GM12878 (cell line): ENCODE data around the gene ANKRD11. TPM values are rescaled to one million over a fixed set of nuclear protein-coding genes. Genes with fewer than 3 reads are reported as not detected.
A peak's percentile ranks its signal among the peaks of the same experiment; 100 is the strongest.

ENCODE experiments used
- ATAC-seq: fragments of 200-7000 bp; cut with Tn5 transposase; 3 replicates; pipeline ENCODE4 v1.9.1; 2020; ENCODE audit warnings: mild to moderate bottlenecking, moderate library complexity
- BruUV-seq: library from RNA; stranded (reverse); fragments of 400-500 nt; replicated peaks from 2 replicates; lab custom pipeline; 2021; lab: Mats Ljungman, UMichigan
- CTCF ChIA-PET: fragments of 300-600 bp; sonication (Branson Sonifier 250); formaldehyde crosslinking; extraction: SDS; loops from one replicate; lab custom pipeline; 2021; ENCODE audit warnings: inconsistent platforms; lab: Yijun Ruan, JAX
- POLR2A ChIA-PET: fragments of 350-600 bp; formaldehyde crosslinking; extraction: SDS; loops from one replicate; lab custom pipeline; 2021; ENCODE audit warnings: inconsistent platforms; lab: Charles Lee
- RAD21 ChIA-PET: fragments of 300-600 bp; sonication (Branson Sonifier 250); formaldehyde crosslinking; loops from one replicate; lab custom pipeline; 2023; ENCODE audit warnings: antibody characterized with exemption; ENCODE audit not compliant: unreplicated experiment; lab: Charles Lee
- SMC1A ChIA-PET: fragments of 300-600 bp; sonication (Branson Sonifier 250); formaldehyde crosslinking; loops from one replicate; lab custom pipeline; 2023; ENCODE audit not compliant: unreplicated experiment, uncharacterized antibody; lab: Charles Lee
- DNase-seq: peaks from one replicate; pipeline ENCODE4 v3.0.0-alpha.2; 2011; ENCODE audit warnings: low read depth, low spot score
- FAIRE-seq: peaks from 3 replicates; lab custom pipeline; 2011; peaks lifted over from hg19 to GRCh38; lab: Jason Lieb, UNC
- H2AFZ ChIP-seq: 2 replicates; pipeline ENCODE4 v1.6.0; 2011; ENCODE audit warnings: low read depth, low read length, control low read depth; ENCODE audit not compliant: control insufficient read depth
- H3K27ac ChIP-seq: 2 replicates; pipeline ENCODE4 v1.5.1; 2011; ENCODE audit warnings: control low read depth; ENCODE audit not compliant: control insufficient read depth, insufficient read depth
- H3K27me3 ChIP-seq, 2 experiments: replicated peaks in 1 of 2; 2 replicates each; pipeline versions ENCODE4 v1.6.0 to v1.6.1; 2011; ENCODE audit warnings: low read length in 1 of 2; ENCODE audit not compliant: control insufficient read depth in 2 of 2, insufficient read depth in 2 of 2
- H3K36me3 ChIP-seq, 2 experiments: 2 replicates each; pipeline ENCODE4 v1.5.1; 2011; ENCODE audit warnings: low read length in 1 of 2; ENCODE audit not compliant: control insufficient read depth in 2 of 2, insufficient read depth in 2 of 2
- H3K4me1 ChIP-seq: 2 replicates; pipeline ENCODE4 v1.6.1; 2011; ENCODE audit warnings: mild to moderate bottlenecking, low read length, moderate library complexity, mixed read lengths; ENCODE audit not compliant: control insufficient read depth, insufficient read depth
- H3K4me2 ChIP-seq: 2 replicates; pipeline ENCODE4 v1.6.0; 2011; ENCODE audit warnings: control low read depth; ENCODE audit not compliant: control insufficient read depth, insufficient read depth
- H3K4me3 ChIP-seq: fragments of 200-600 bp; sonication (generic); 2 replicates; pipeline ENCODE4 v1.5.1; 2016
- H3K79me2 ChIP-seq: 2 replicates; pipeline ENCODE4 v1.6.0; 2011; ENCODE audit warnings: low read length; ENCODE audit not compliant: control insufficient read depth, insufficient read depth
- H3K9ac ChIP-seq: 2 replicates; pipeline ENCODE4 v1.8.0; 2011; ENCODE audit warnings: low read length, control low read depth, mixed read lengths; ENCODE audit not compliant: control insufficient read depth, insufficient read depth
- H3K9me3 ChIP-seq: replicated peaks from 3 replicates; pipeline ENCODE4 v1.5.1; 2011; ENCODE audit warnings: mild to moderate bottlenecking, low read length; ENCODE audit not compliant: control insufficient read depth, insufficient read depth
- H4K20me1 ChIP-seq: 2 replicates; pipeline ENCODE4 v1.6.0; 2011; ENCODE audit not compliant: control insufficient read depth, insufficient read depth
- BMI1 ChIP-seq: fragments of 450-650 bp; IDR thresholded peaks from 2 replicates; pipeline ENCODE4 v1.6.1; 2016; ENCODE audit warnings: mild to moderate bottlenecking, moderate library complexity, borderline replicate concordance
- CBX3 ChIP-seq: fragments of 200-600 bp; sonication (generic); IDR thresholded peaks from 2 replicates; pipeline ENCODE4 v1.6.1; 2016; ENCODE audit warnings: low read depth, borderline replicate concordance
- DPF2 ChIP-seq: fragments of 450-650 bp; IDR thresholded peaks from 2 replicates; pipeline ENCODE4 v1.6.1; 2017; ENCODE audit warnings: mild to moderate bottlenecking
- FOXM1 ChIP-seq: IDR thresholded peaks from 2 replicates; pipeline ENCODE4 v1.6.1; 2012; ENCODE audit warnings: low read depth, mild to moderate bottlenecking, inconsistent platforms, low read length, moderate library complexity
- HCFC1 ChIP-seq: fragments of 150-350 bp; IDR thresholded peaks from 2 replicates; pipeline ENCODE4 v1.6.1; 2014; ENCODE audit warnings: low read length
- SMC3 ChIP-seq: IDR thresholded peaks from 2 replicates; pipeline ENCODE4 v1.6.1; 2011; ENCODE audit warnings: low read length, improper control_type of control experiment, borderline replicate concordance
- ZBTB11 ChIP-seq: fragments of 450-650 bp; formaldehyde crosslinking; IDR thresholded peaks from 2 replicates; pipeline ENCODE4 v1.5.0; 2022; ENCODE audit warnings: mild to moderate bottlenecking, missing genetic modification characterization
- WGBS: methylation state at CpG from one replicate; pipeline ENCODE4 v1.1.6; 2016; ENCODE audit warnings: low lambda C conversion rate; ENCODE audit not compliant: insufficient replicate concordance, insufficient coverage; ENCODE audit errors: missing lambda C conversion rate; 5-methylcytosine and 5-hydroxymethylcytosine counted together
- in situ Hi-C: fragments of 300-500 bp; cut with MboI; formaldehyde crosslinking; loops from 9 replicates; pipeline ENCODE4 v1.14.3; 2018; ENCODE audit warnings: mixed read lengths
- intact Hi-C: fragments of 100-400 bp; cut with micrococcal nuclease; formaldehyde crosslinking; loops from one replicate; pipeline ENCODE4 v1.14.2; 2022; ENCODE audit not compliant: unreplicated experiment
- polyA plus RNA-seq, 11 experiments: library from polyadenylated mRNA; depleted of rRNA in 4 of 11; unstranded in 6 of 11; stranded (reverse) in 5 of 11; fragments of >200 nt; fragmentation: Nextera tagmentation in 4 of 11; fragmentation: Illumina TruSeq in 1 of 11; extraction: Ambion mirVana in 4 of 11; extraction: Trizol in 1 of 11; gene quantifications; 1 replicate in 1 of 11; 2 replicates in 10 of 11; pipeline versions ENCODE4 v1.2.1 to v1.2.3, GENCODE V29; 2011 to 2016; ENCODE audit warnings: inconsistent platforms in 2 of 11, missing spikeins in 2 of 11, low read depth in 1 of 11
- total RNA-seq, 4 experiments: library from RNA; depleted of rRNA in 3 of 4; stranded (reverse); fragments of >200 nt in 3 of 4; fragmentation: Illumina TruSeq in 1 of 4; extraction: Trizol in 1 of 4; gene quantifications; 2 replicates each; pipeline versions ENCODE4 v1.2.1 to v1.2.3, GENCODE V29; 2013 to 2021
- TF ChIP-seq, protein P1 (sequence below): fragments of 450-650 bp; formaldehyde crosslinking; IDR thresholded peaks from 2 replicates; pipeline ENCODE4 v1.4.0; 2020; ENCODE audit warnings: mild to moderate bottlenecking, moderate library complexity

The ANKRD11 gene
- total and polyA plus RNA-seq, 10 of the 15 experiments (the other 5 are each of a cell fraction or from before 2014, with no cell fraction given): 5.1 to 103 (median 27.4) TPM

- Histone ChIP-seq H3K9me3 (no peaks in the 10 kb centered on the region), H2AFZ (no peak overlapping the region), H3K36me3 (peaks cover 18 to 41% of the 10 kb centered on the region in 2 experiments; a peak in 3 of 4 replicates), H3K4me1 (peaks cover 28% of the 10 kb centered on the region), H3K27ac (no peak overlapping the region), H3K4me3 (no peak overlapping the region), H3K4me2 (no peak overlapping the region), H3K9ac (no peak overlapping the region), H3K79me2 (peaks cover 78% of the 10 kb centered on the region)
- FAIRE-seq: no peak
- BruUV-seq: TSS peak; percentile 20
- no peak for DNase-seq
- RAD21 ChIA-PET: interaction anchor here (1.0 kb wide), 1 partner anchor 22 kb away, joined by 3 read pairs; no protein-coding TSS in a partner anchor
- SMC1A ChIA-PET: interaction anchor here (1.4 to 1.9 kb wide), 2 partner anchors 10 to 48 kb away, joined by 4 read pairs; no protein-coding TSS in a partner anchor
- POLR2A ChIA-PET: no interaction called here
- CTCF ChIA-PET: interaction anchor here (0.7 kb wide), 1 partner anchor 287 kb away, joined by 3 read pairs; no protein-coding TSS in a partner anchor
- TF ChIP-seq CBX3 (no peak), FOXM1 (no peak), DPF2 (no peak)
- TF ChIP-seq, all 136 proteins: peak for 0
- 96% methylated on average over 14 of the region's 14 CpGs for WGBS
- intact Hi-C loops (no loop called here), in situ Hi-C loops (no loop called here)
- Histone ChIP-seq H4K20me1 (peaks cover 13% of the 10 kb centered on the region), H3K27me3 (no peaks in the 10 kb centered on the region)
- ATAC-seq: no peak
These were observed 176.0 kb downstream of the ANKRD11 start for GRCh38 chr16:89314357-89314756.

DNA sequence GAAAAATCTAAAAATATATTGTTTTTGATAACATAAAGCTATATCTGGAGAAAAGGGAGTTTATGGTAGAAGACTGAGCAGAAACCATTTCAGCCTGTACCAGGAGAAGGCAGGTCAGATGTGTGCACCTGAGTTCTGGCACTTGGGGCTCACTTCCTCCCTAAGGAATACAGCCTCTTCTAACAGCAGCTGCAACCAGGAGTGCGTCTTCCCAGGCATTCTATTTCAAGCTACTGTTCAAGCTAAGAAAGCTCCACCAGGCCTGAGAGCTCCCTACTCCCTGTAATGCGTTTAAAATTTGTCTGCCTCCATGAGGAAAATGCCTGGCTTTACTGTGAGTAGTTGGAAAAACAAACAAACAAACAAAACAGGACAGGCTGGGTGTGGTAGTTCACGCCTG lies 176.8 kb downstream of the ANKRD11 start:
- peaks cover 78% of the 10 kb centered on the region for H3K79me2 ChIP-seq
- H3K27ac ChIP-seq: no peak overlapping the region
- RAD21 ChIA-PET: no interaction called here
- no peak for DNase-seq
- peaks cover 25% of the 10 kb centered on the region for H3K4me1 ChIP-seq
- CTCF ChIA-PET: no interaction called here
- H3K9ac ChIP-seq: no peak overlapping the region
- SMC1A ChIA-PET: interaction anchor here (1.4 to 2.0 kb wide), 3 partner anchors 10 to 49 kb away, joined by 4 to 7 read pairs (median 4); no protein-coding TSS in a partner anchor
- peaks cover 14% of the 10 kb centered on the region for H4K20me1 ChIP-seq
- H3K9me3 ChIP-seq: no peaks in the 10 kb centered on the region
- no peak for FAIRE-seq
- peaks cover 17 to 42% of the 10 kb centered on the region in 2 experiments; a peak in 3 of 4 replicates for H3K36me3 ChIP-seq
- no peak overlapping the region for H2AFZ ChIP-seq
- 92% methylated on average over 3 of the region's 3 CpGs for WGBS
- H3K4me2 ChIP-seq: no peak overlapping the region
- no TSS peak for BruUV-seq
- intact Hi-C loops: no loop called here
- ATAC-seq: no peak
- H3K4me3 ChIP-seq: no peak overlapping the region
- in situ Hi-C loops: no loop called here
- H3K27me3 ChIP-seq: no peaks in the 10 kb centered on the region
- POLR2A ChIA-PET: no interaction called here
- TF ChIP-seq HCFC1 (no peak), SMC3 (no peak), BMI1 (no peak), ZBTB11 (no peak)
- TF ChIP-seq, protein P1, sequence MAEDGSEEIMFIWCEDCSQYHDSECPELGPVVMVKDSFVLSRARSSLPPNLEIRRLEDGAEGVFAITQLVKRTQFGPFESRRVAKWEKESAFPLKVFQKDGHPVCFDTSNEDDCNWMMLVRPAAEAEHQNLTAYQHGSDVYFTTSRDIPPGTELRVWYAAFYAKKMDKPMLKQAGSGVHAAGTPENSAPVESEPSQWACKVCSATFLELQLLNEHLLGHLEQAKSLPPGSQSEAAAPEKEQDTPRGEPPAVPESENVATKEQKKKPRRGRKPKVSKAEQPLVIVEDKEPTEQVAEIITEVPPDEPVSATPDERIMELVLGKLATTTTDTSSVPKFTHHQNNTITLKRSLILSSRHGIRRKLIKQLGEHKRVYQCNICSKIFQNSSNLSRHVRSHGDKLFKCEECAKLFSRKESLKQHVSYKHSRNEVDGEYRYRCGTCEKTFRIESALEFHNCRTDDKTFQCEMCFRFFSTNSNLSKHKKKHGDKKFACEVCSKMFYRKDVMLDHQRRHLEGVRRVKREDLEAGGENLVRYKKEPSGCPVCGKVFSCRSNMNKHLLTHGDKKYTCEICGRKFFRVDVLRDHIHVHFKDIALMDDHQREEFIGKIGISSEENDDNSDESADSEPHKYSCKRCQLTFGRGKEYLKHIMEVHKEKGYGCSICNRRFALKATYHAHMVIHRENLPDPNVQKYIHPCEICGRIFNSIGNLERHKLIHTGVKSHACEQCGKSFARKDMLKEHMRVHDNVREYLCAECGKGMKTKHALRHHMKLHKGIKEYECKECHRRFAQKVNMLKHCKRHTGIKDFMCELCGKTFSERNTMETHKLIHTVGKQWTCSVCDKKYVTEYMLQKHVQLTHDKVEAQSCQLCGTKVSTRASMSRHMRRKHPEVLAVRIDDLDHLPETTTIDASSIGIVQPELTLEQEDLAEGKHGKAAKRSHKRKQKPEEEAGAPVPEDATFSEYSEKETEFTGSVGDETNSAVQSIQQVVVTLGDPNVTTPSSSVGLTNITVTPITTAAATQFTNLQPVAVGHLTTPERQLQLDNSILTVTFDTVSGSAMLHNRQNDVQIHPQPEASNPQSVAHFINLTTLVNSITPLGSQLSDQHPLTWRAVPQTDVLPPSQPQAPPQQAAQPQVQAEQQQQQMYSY (CRISPR knock-in tag): no peak
